ENCODE data around the gene RNF113B.

The RNF113B gene

DNA sequence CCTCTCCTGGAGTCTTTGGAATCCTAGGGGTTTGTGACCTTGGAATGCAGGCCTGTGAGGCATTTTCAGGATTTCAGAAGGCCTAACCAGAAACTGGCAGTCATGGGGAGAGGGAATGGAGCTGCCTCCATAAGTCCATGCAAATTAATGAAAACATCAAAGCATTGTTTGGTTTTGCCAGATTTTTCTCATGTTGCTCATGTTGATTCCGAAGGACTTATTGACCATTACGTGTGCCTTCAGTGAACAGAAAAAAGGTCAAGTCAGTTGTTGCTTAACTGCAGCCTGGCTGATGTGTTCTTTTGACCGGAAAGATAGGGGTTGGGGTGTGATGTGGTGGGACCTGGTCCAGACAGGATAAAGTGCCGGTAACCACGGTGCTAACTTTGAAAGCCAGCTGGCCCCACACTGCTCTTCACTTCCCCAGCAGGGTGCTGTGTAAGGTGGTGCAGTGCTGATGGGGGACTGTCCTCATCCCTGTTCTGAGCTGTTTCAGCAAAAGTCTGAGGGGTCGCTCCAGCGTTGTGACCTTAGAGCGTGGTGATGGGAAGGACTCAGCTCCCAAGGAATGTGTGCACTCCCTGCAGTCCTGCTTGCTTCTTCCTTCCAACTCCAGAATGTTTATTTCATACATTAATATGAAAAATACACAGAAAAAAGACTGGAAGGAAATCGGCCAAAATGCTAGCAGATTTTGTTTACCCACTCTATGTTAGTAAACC lies 3.5 kb downstream of the RNF113B start:
- no peak for DNase-seq (ENCODE audit: low read depth)
- TF ChIP-seq POLR2A (IDR thresholded peaks at IDR 0.05; ENCODE audit: extremely low read depth, insufficient read length) (no peak), CTCF (IDR thresholded peaks at IDR 0.05; ENCODE audit: low read depth, low read length) (no peak), MAX (IDR thresholded peaks at IDR 0.05; ENCODE audit: low read depth, low read length) (no peak), MYC (IDR thresholded peaks at IDR 0.05; ENCODE audit: low read depth, low read length) (no peak)
- no peak overlapping the region for H3K4me3 ChIP-seq (ENCODE audit: low read depth, low read length)

- no peak overlapping the region for H3K4me3 ChIP-seq (ENCODE audit: low read depth, low read length)
- TF ChIP-seq POLR2A (IDR thresholded peaks at IDR 0.05; ENCODE audit: extremely low read depth, insufficient read length) (no peak), CTCF (IDR thresholded peaks at IDR 0.05; ENCODE audit: low read depth, low read length) (no peak), MYC (IDR thresholded peaks at IDR 0.05; ENCODE audit: low read depth, low read length) (no peak), MAX (IDR thresholded peaks at IDR 0.05; ENCODE audit: low read depth, low read length) (no peak)
- DNase-seq (ENCODE audit: low read depth) = no peak
Observed at GRCh38 chr13:98172590-98173422, 4.3 kb downstream of the RNF113B start.

DNA sequence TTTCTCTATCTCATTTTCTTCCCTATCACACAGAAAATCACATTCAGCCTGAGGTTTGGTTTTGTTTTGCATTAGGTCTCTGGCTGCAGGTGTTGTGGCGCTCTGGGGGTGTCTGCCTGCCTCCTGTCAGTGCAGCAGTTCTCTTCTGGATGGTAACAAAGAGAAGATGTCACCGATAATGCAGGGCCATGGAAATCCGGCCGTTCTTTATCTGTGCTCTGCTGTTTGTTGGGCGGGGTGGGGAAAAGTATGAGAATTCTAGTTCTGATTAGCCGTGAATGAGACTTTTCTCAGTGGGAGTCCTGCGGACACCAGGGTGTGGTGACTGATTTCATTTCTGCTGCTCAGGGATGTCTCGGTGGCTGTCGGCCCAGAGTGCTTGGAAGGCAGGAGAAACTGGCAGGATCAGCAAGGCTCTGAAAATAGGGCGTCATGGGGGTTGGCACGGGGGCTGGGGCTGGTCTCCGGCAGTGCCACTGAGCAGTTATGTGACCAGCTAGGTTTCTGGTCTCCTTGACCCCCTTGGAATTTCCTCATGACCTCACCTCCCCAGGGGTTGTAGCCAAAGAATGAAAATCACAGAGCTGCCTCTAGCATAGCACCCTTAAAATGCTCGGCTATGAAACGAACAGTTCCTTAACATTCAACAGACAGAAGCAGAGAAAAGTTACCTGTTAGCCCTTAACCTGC lies 5.0 kb downstream of the RNF113B start:
- H3K4me3 ChIP-seq (ENCODE audit: low read depth, low read length) = no peak overlapping the region
- no peak for TF ChIP-seq POLR2A (IDR thresholded peaks at IDR 0.05; ENCODE audit: extremely low read depth, insufficient read length)
- TF ChIP-seq MAX (IDR thresholded peaks at IDR 0.05; ENCODE audit: low read depth, low read length) = no peak
- no peak for TF ChIP-seq MYC (IDR thresholded peaks at IDR 0.05; ENCODE audit: low read depth, low read length)
- no peak for TF ChIP-seq CTCF (IDR thresholded peaks at IDR 0.05; ENCODE audit: low read depth, low read length)
- no peak for DNase-seq (ENCODE audit: low read depth)

DNA sequence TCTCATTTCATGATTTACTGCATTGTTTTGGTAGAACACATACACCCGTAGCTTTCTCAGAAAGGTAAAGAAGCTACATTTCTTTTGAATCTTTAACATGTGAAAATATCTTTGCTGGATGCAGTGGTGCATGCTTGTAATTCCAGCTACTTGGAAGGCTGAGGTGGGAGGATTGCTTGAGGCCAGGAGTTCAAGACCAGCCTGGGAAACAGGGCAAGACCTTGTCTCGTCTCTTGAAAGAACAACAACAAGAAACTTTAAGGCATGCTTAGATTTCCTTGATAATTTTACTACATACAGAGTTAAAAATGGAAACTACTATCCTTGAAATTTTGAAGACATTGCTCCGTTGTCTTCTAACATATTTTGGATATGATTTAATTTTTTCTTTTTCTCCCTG lies 7.7 kb downstream of the RNF113B start:
- H3K4me3 ChIP-seq (ENCODE audit: low read depth, low read length) = no peak overlapping the region
- DNase-seq (ENCODE audit: low read depth) = no peak
- TF ChIP-seq MAX (IDR thresholded peaks at IDR 0.05; ENCODE audit: low read depth, low read length) = no peak
- TF ChIP-seq MYC (IDR thresholded peaks at IDR 0.05; ENCODE audit: low read depth, low read length) = no peak
- no peak for TF ChIP-seq POLR2A (IDR thresholded peaks at IDR 0.05; ENCODE audit: extremely low read depth, insufficient read length)
- no peak for TF ChIP-seq CTCF (IDR thresholded peaks at IDR 0.05; ENCODE audit: low read depth, low read length)

- no peak for DNase-seq (ENCODE audit: low read depth)
- H3K4me3 ChIP-seq (ENCODE audit: low read depth, low read length) = no peak overlapping the region
- no peak for TF ChIP-seq MAX (IDR thresholded peaks at IDR 0.05; ENCODE audit: low read depth, low read length)
- no peak for TF ChIP-seq MYC (IDR thresholded peaks at IDR 0.05; ENCODE audit: low read depth, low read length)
- TF ChIP-seq CTCF (IDR thresholded peaks at IDR 0.05; ENCODE audit: low read depth, low read length) = no peak
- no peak for TF ChIP-seq POLR2A (IDR thresholded peaks at IDR 0.05; ENCODE audit: extremely low read depth, insufficient read length)
Observed at GRCh38 chr13:98162935-98163334, 14.1 kb downstream of the RNF113B start.
